Ovary (tissue), 3 donors: ENCODE data around the gene CWC22.
"Not testable (repeated sequence)": the region's sequence is repeated elsewhere in the genome, so short reads cannot be mapped to it uniquely, and the experiment has no call there.

ENCODE experiments used
- CTCF ChIP-seq, 3 donors: fragments of 450-650 bp in 2 of 3; fragments of 200-600 bp in 1 of 3; IDR thresholded peaks; one replicate each; pipeline versions ENCODE4 v1.5.1 to v1.8.0; 2016 to 2022; ENCODE audit warnings: antibody characterized with exemption in 3 of 3, mild to moderate bottlenecking in 1 of 3
- POLR2A ChIP-seq: fragments of 450-650 bp; IDR thresholded peaks from one replicate; pipeline ENCODE4 v1.6.1; 2017; ENCODE audit warnings: antibody characterized with exemption, mild to moderate bottlenecking, moderate library complexity
- donor health status: DM: no; HTN: no; CAD: no.

- not testable (repeated sequence) for TF ChIP-seq CTCF (IDR thresholded peaks at IDR 0.05); POLR2A
Measured at GRCh38 chr2:180054576-180054975, 47.5 kb upstream of the CWC22 start.
